GM20000 (cell line): Measurements from ENCODE around the gene MAST4.

ENCODE experiments used
- DNase-seq: peaks from one replicate; pipeline ENCODE4 v3.0.0; 2012; ENCODE audit warnings: low spot score
- TF ChIP-seq, protein P1 (sequence below): IDR thresholded peaks from 2 replicates; pipeline ENCODE4 v1.5.1; 2012; ENCODE audit warnings: mild to moderate bottlenecking, control low read depth; ENCODE audit errors: extremely low read depth, missing control alignments

MAST4 gene

DNA sequence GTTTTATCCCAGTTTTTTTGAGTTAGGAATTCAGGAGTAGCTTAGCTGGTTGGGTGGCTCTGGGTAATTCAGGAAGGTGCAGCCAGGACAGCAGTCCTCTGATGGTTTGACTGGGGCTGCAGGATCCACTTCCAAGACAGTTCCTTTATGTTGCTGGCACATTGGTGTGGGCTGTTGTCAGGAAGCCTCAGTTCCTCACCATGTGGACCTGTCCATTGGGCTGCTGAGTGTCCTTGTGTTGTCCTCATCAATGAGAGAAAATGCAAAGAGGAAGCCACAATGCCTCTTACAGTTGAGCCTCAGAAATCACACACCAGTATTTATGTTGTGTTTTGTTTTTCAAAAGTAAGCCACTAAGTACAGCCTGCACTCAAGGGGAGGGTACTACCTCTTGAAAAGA is 140.9 kb downstream of the MAST4 start:
- DNase-seq, result no peak
- TF ChIP-seq, protein P1, sequence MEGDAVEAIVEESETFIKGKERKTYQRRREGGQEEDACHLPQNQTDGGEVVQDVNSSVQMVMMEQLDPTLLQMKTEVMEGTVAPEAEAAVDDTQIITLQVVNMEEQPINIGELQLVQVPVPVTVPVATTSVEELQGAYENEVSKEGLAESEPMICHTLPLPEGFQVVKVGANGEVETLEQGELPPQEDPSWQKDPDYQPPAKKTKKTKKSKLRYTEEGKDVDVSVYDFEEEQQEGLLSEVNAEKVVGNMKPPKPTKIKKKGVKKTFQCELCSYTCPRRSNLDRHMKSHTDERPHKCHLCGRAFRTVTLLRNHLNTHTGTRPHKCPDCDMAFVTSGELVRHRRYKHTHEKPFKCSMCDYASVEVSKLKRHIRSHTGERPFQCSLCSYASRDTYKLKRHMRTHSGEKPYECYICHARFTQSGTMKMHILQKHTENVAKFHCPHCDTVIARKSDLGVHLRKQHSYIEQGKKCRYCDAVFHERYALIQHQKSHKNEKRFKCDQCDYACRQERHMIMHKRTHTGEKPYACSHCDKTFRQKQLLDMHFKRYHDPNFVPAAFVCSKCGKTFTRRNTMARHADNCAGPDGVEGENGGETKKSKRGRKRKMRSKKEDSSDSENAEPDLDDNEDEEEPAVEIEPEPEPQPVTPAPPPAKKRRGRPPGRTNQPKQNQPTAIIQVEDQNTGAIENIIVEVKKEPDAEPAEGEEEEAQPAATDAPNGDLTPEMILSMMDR, result no peak

DNA sequence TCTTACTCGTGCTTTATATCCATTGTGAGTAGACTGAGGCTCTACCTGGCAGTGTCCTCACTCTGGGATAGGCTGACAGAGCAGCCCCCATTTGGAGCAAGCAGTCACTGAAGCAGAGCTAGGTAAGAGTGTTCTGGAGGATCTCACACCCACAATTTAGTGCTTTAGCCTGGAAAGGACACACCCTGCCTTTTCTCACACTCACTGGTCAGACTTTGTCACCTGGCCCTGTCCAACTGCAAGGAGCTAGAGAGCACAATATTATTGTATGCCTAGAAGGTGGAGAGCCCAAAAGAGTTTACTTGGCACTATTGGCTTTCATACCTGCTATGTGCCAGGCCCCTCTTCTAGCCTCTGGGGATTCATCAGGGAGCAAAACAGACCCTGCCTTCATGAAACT is 141.9 kb downstream of the MAST4 start:
- TF ChIP-seq, protein P1, result no peak
- no peak for DNase-seq

DNA sequence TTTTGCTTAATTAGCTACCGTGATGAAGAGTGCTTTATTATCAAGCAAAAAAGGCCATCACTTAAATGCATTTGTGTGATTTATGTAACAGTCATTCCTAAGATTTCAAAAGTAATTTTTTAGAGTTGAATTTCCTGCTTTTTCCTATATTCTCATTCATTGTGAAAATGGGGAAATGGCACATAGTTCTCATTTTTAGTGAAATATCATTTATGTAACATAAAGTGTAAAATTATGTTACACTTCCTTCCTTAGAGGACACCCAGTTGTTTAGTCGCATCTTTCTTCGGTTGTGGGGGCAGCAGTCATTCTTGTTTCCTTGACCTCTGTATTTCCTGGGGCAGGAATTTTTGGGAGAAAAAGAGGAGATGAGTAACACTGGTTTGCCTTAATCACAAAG is 142.8 kb downstream of the MAST4 start:
- TF ChIP-seq, protein P1, result no peak

DNA sequence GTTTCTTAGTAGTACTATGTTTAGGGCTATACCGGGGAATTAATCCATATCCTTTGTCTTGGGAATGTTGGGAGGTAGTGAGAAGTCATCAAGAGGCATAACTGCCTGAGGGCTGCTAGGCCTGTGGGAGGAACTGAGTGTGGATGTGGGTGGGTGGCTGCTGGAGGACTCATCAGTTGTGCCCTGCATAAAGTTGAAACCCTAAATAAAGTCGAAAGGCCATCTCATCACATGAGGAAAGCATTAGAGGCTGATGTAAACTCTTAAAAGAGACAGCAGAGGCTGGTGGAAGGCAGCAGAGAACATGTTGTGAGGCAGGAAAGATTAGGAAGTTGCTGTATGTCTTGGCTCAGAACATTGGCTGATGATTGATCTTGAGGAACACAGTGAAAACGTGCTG is 143.8 kb downstream of the MAST4 start:
- no peak for DNase-seq
- TF ChIP-seq, protein P1, result no peak

More for the DNA sequence above, 142.8 kb downstream of the MAST4 start:
- DNase-seq, result no peak

DNA sequence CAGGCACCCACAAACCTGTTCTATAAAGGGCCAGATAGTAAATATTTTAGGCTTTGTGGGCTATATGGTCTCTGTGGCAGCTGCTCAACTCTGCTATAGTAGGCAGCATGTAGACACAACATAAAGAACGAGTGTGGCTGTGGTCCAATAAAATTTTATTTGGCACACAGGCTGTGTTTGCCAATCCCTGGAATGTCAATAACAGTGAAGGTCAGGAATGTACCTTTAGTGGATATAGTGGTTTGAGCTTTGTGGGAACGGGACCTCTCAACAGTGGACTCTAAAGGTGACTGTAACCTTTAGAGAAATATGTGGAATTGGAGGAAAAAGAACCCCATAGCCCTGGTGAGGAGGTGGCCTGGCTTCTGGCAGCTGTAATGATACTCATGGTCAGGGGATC is 145.2 kb downstream of the MAST4 start:
- TF ChIP-seq, protein P1, result no peak
- no peak for DNase-seq

DNA sequence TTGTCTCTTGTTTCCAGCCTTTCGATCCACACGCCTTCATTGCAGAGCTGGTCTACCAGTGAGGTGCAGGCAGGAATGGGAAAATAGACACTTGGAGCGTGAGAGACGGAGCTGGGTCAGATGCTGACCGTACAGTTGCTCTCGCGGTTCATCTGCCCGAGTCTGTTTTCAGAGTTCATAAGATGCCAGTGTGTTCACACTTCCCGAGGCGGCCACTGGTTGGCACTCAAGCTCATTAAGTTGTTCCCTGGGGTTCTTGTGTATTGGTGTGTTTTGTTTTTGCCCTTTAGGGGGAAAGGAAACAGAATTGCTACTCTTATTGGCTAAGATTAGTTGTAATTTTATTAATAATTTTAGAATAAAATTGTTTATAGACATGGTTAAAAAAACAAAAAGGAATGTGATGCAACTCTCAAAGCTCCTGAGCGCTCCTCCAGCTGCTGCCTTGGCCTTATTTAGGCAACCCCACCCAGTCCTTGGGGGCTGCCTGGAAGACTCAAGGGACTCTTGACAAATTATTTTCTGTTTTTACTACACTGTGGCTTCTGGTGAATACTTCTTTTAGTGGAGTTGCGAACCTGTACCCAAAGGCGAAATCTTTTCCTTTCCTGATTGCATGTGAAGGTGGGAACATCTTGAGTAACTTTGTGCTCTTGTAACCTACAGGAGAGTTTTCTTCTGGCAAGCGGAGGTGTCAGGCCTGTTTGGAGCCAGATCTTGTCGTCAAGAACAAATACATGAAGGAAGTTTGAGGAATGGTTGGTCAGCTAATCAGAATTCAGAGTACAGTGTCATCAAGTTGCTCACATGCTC is 146.1 kb downstream of the MAST4 start:
- TF ChIP-seq, protein P1, result no peak
- DNase-seq, result no peak

DNA sequence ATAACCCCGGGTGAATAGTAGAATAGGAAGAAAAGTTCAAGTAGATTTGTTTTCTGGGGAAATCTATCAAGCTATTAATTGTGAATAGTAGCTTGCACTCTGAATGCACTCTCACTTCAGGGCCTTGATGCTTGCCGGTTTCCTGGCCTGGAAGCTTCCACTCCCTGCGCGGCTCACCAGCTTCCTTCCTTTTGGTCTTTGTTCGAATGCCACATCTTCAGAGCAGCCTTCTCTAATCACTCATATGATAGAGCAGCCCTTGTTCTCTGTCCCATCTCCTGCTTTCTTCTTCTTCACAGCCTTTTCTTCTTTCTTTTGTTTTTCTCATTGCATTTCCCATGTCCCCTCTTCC is 146.7 kb downstream of the MAST4 start:
- DNase-seq, result no peak
- TF ChIP-seq, protein P1, result no peak
